NCI-H128 (cell line): ENCODE data around the gene TP73.

ENCODE experiments used
- DNase-seq: peaks from one replicate; lab custom pipeline; 2025; ENCODE audit not compliant: unreplicated experiment; lab: John Stamatoyannopoulos, UW

TP73 gene

DNA sequence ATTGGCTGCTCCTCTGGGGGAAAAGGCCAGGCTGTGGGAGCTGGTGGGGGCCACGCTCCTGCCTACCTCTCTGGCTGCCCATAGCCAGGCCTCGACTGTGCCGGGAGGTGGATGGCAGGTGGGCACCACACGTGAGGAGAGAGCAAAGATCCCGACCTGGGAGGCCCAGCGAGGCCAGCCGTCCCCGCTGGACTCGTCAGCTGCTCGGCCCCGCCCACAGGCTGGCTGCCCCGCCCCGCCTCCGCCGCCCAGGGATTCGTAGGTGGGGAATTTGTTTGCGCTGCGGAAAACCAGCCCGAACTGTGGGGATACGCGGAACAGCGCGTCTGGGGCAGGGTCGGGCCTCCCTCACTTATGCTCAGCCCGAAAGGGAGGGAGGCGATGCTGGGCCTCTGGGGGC is 31.7 kb downstream of the TP73 start:
- no peak for DNase-seq

- DNase-seq: no peak
Measured at GRCh38 chr1:3685222-3685621, 32.9 kb downstream of the TP73 start.

GRCh38 chr1:3685906-3686305 is 33.6 kb downstream of the TP73 start:
- no peak for DNase-seq

DNA sequence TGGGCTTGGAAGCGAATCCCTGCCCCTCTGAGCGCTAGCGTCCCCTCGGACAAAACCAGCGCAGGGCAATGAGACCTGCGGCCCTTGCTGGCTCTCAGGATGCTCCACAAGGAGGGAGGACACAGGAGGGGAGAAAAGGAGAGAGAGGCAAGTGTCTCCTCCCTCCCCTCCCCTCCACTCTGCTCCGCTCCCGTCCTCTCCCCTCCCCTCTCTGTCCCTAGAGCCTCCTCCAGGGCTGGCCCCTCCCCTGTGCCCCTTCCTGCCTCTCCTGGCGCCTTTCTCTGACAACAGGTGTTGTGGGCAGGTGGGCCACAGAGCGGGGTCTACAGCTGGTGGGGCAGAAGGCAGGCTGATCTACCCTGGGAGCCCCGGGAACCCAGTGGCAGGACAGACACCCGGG is 35.2 kb downstream of the TP73 start:
- DNase-seq: peak; percentile 36

GRCh38 chr1:3688356-3689137 is 36.2 kb downstream of the TP73 start:
- DNase-seq: no peak

GRCh38 chr1:3689138-3689750 is 36.9 kb downstream of the TP73 start:
- DNase-seq: no peak

GRCh38 chr1:3690282-3691065 is 38.2 kb downstream of the TP73 start:
- DNase-seq: no peak

GRCh38 chr1:3691421-3692204 is 39.3 kb downstream of the TP73 start:
- no peak for DNase-seq

DNA sequence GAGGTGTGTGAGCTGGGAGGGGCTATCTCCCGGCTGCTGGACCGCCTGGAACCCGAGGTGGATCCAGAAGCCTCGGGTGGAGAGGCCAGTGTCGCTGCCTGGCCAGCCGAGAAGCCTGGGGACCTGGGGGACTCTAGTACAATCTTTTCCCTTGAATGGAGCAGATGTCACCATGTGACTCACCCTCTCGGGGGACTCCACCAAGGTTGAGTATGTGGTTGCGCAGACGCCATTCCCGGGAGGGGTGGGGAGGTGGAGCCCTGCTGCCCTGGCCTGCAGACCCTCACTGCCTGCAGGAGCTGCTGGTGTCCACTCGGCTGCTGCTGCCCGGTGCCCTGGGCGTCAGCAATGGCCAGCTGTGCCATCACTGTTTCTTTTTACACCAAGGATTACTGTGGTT is 40.3 kb downstream of the TP73 start:
- no peak for DNase-seq

- no peak for DNase-seq
Measured at GRCh38 chr1:3693321-3693720, 41.0 kb downstream of the TP73 start.

DNA sequence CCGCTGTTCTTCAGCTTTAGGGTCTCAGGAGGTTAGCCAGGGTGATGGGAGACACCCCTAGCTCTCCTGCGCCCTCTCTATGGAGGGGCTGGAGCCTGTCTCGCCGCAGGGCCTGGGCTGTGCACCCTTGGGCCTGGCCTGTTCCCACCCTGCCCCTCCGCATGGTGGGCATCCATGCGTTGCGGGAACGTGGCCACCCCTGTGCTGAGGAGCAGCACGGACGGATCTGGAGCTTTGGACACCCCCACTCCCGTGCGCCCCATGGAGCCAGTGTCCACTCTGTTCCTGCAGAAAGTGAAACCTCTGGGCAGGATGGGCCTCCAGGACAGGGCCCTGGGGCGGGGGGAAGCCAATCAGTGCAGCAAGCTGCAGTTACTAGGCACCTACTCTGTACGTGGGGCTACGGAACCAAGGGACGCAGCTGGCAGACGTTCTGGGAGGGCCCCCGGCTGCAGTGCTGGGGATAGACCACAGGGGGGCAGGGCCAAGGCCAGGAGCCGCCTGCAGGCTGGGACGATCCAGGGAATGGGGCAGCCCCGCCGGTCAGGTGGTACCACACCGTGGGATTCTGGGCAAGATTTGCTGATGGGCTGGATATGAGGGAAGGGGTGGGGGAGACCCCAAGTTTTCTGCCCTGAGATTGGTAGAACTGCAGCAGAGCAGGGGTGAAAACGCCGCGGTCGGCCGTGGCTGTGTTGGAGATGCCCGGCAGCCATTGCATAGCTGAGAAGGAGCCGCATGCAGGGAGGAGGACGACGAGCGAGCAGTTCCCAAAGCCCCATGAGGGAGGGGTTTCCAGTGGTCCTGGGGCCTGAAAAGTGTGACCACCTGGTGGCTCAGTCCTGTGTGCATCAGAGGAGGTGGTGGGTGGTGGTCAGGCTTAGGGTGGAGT is 43.3 kb downstream of the TP73 start:
- no peak for DNase-seq

DNA sequence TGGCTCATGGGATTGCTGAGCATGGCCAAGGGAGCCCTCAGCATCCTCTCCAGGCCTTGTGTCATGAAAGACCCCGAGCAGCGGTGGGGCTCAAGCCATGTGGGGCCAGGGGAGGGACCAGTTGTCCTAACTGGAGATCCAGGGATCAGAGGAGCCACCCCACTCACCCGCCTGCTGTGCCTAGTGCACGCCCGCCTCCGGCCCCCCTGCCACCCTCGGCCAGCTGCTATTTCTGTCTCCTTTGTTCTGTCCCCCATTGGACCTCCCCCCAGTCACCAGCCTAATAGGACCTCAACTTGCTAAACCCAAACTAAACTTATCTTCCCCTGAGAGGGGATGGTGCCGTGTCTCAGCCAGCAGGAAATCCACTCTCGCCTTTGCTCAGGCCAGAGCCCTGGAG is 44.4 kb downstream of the TP73 start:
- DNase-seq: no peak

- DNase-seq: no peak
Measured at GRCh38 chr1:3697104-3697503, 44.8 kb downstream of the TP73 start.

GRCh38 chr1:3697810-3698209 is 45.5 kb downstream of the TP73 start:
- peak; percentile 92 for DNase-seq

DNA sequence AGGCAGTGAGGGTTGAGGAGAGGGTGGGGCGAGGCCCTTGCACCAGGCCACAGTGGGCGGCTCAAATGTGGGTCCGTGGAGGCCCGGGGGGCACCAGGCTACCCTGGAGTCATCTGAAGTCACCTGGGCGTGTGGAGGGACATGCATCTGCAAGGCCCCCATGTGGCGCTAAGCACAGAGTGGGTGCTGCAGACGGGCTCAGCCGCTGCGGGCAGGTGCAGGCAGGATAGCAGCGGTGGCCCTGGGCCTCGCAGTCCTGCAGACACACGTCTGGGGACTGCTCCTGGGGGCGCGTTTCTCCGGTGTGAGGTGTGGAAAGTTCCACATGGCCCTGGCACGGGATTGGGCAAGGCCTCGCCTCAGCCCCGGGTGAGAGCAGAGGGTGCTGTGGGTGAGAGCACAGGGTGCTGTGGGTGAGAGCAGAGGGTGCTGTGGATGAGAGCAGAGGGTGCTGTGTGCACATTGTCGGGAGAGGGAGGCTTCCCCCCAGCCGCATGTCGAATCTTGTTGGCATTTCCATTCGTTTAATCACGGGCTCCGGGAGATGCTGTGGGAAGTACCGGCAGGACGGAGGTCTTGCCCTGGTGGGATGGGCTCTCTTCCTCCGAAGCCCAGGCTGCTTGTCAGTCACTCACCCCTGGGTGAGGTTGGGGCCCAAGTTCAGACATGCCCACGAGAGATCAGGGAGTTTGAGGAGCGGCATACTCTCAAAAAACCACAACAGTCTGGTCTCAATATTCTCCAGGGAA is 46.5 kb downstream of the TP73 start:
- DNase-seq: no peak

- DNase-seq: no peak
Measured at GRCh38 chr1:3699596-3699995, 47.3 kb downstream of the TP73 start.

- no peak for DNase-seq
Measured at GRCh38 chr1:3700631-3701030, 48.3 kb downstream of the TP73 start.

GRCh38 chr1:3702528-3702927 is 50.2 kb downstream of the TP73 start:
- DNase-seq: no peak

- no peak for DNase-seq
Measured at GRCh38 chr1:3702990-3703728, 50.8 kb downstream of the TP73 start.
